NCI-H2029 treated with DMSO at 0.1 percent for 48 hours (cell line): ENCODE results near the gene GZMA.

ENCODE experiments used
- DNase-seq: peaks from one replicate; lab custom pipeline; 2025; lab: John Stamatoyannopoulos, UW

GZMA gene

DNA sequence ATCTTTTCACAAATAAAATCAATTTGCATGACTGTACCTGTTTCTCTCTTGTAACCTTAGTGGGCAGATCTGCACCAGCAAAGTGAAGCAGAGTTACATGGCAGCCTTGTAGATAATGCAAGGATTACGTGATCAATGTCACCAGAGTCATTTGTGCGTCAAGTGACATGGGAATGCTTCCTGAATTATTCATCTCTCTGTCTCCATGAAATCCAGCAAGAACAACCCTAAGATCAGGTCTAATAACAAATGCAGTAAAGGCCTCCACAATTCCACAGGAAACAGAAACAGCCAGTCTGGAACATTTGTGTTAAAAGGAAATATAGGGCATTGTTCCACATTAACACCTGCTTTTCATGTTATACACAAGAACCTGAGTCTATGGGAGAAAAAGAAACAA, 7.8 kb downstream of the GZMA start:
- DNase-seq: no peak

DNA sequence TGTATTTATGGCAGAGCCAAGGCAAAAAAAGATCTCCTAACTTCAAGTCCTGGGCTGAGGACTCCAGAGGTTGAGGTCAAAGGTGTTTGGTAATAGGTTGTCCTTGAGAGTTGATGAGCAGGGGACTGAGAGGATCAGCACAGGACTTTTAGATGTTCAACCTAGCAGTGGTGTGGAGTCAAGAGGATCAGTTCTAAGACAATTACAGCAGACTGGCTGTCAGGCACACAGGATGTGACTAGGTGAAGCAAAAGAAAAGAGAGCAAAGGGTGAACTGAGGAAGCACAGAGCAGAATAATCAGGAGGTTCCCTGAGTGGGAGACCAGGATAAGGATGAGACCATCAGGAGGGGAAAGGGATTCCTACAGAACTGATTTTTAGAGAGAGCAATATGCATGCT, 10.9 kb downstream of the GZMA start:
- DNase-seq: no peak

- no peak for DNase-seq
Measured at GRCh38 chr5:55114061-55114460, 11.6 kb downstream of the GZMA start.

- DNase-seq: no peak
Measured at GRCh38 chr5:55123365-55123764, 20.9 kb downstream of the GZMA start.

- DNase-seq: no peak
Measured at GRCh38 chr5:55134053-55134722, 31.7 kb downstream of the GZMA start.

- no peak for DNase-seq
Measured at GRCh38 chr5:55136521-55136920, 34.1 kb downstream of the GZMA start.

DNA sequence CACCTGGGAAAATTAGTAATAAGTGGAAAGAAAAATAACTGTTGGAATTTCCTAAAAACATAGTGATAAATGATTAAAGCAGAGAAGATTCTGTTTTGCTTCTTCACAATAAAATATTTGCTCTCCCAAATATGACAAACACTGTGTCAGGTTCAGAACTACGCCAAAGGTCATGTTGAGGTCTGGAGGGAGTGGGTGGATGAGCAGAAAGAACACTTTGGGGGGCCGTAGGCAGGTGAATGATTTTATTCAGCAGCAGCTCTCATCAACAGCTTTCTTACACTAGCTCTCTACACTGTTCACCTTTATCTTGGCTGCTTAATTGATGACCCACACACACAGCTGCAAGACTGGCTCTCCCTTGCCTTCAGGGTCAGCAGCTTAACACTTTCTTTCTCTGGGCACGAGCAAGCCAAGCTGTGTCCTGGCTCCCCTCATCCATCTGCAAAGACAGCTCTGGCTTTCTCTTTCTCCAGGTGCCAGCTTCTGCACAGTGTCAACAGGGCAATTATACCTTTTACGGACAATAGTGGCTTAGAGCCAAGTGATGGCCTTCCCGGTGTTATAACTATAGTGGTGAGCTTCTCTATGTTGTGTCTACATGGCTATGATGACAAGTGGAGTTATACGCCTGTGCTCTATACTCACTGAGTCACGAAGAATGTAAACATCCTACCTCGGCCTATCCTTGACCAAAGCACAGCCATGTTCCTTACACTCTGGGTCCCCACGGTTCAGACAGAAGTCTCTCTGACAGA, 38.6 kb downstream of the GZMA start:
- no peak for DNase-seq

GRCh38 chr5:55141945-55142690, 39.7 kb downstream of the GZMA start:
- DNase-seq: no peak

DNA sequence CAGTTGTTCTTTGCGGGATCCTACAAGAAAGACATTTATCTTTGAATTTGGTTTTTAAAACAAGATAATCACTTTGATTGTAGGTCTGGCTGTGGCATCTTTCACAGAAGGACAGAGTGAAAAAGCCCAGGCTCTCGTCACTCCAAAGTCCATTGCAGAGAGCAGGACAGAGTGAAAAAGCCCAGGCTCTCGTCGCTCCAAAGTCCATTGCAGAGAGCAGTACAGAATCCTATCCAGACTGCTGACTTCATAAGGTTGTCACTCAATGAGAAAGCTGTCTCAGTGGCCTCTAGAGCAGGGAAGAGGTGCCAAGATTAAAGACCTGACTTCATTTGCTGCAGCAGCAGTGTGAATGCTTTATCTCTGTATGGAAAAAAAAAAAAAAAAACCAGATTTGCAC, 41.2 kb downstream of the GZMA start:
- no peak for DNase-seq

DNA sequence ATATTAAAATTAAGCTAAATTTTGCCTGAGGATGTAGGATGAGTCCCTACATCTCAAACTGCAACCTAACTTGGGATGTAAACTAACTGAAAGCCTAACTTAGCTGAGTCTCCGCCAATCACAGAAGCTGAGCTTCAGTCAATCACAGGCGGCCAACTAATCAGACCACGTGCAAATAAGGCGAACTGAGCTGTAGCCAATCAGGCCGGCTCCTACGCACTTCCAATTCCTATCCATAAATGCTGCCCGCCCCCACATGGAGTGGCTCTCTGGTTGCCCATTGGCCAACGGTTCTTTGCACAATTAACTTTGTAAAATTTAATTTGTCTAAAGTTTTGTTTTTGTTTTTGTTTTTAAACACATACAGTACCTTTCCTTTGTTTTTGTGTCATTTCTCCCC, 43.6 kb downstream of the GZMA start:
- no peak for DNase-seq

- peak; percentile 90 for DNase-seq
Measured at GRCh38 chr5:55146543-55147151, 44.2 kb downstream of the GZMA start.

DNA sequence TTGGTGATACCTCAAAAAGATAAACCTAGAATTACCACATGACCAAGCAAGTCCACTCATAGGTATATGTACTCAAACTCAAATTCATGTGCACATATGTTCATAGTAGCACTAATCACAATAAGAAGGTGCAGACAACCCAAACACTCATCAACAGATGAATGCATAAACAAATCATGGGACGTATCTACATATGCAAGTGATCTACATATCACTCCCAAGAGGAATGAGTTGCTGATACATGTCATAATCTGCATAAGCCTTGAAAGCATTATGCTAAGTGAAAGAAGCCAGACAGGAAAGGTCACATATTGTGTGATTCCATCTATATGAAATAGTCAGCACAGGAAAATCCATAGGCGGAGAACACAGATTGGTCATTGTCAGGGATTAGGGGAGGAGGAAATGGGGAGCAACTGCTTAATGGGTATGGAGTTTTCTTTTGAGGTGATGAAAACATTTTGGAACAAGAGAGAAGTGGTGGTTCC, 46.9 kb downstream of the GZMA start:
- no peak for DNase-seq

DNA sequence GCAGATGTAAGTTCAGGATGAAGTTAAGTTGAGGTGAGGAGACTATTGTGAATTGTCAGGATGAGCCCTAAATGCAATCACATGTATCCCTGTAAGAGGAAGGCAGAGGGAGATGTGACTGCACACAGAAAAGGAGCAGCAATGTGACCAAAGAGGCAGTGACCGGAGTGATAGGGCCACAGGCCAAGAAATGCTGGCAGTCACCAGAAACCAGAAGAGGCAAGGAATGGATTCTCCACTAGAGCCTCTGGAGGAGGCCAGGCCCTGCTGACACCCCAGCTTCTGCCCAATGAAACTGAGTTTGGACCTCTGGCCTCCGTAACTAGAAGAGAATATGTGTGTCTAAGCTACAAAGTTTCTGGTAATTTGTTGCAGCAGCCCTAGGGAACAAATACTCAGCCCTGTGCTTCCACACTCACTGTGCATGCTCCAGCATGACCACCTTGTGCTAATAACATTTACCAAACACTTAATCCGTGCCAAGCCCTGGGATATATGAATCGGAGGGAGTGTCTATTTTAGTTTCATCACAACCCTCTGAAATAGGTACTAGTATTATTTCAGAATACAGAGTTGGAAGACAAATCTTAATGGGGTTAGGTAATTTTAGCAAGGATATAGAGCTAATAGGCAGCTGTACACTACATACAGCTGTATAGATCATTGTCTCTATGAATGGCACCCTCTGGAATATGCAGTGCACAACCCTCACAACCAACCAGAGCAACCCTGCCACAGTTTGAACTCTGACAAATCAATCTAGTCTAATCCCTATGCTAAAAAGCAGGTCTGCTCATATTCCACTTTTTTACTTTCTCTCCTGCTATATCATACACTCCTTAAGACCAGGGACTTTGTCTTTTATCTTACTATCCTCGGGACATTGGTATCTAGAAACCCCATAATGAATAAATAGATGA, 49.7 kb downstream of the GZMA start:
- no peak for DNase-seq

- no peak for DNase-seq
Measured at GRCh38 chr5:55154873-55155272, 52.4 kb downstream of the GZMA start.
